CD14-positive monocyte (primary cell): Measurements from ENCODE around the gene BIRC3. TPM values are rescaled to one million over a fixed set of nuclear protein-coding genes. Genes with fewer than 3 reads are reported as not detected.

Source experiments
- DNase-seq, 3 donors: peaks; one replicate each; pipeline ENCODE4 v3.0.0-alpha.2; 2011 to 2022
- H2AFZ ChIP-seq: 2 replicates; pipeline ENCODE4 v1.6.0; 2012; ENCODE audit warnings: mild to moderate bottlenecking, low read depth, low read length, inconsistent platforms; ENCODE audit not compliant: insufficient read depth, poor library complexity, severe bottlenecking
- H3K27ac ChIP-seq, 2 donors: 1 replicate in 1 of 2; 2 replicates in 1 of 2; pipeline ENCODE4 v1.5.1; 2012 to 2013; ENCODE audit warnings: low read length in 2 of 2, control low read depth in 1 of 2, inconsistent platforms in 1 of 2, low read depth in 1 of 2, mild to moderate bottlenecking in 1 of 2
- H3K27me3 ChIP-seq, 2 donors: one replicate each; pipeline versions ENCODE4 v1.6.0 to v1.6.1; 2011 to 2013; ENCODE audit warnings: low read length in 2 of 2; ENCODE audit not compliant: control insufficient read depth in 2 of 2, insufficient read depth in 2 of 2
- H3K36me3 ChIP-seq, 2 donors: replicated peaks in 1 of 2; 1 replicate in 1 of 2; 2 replicates in 1 of 2; pipeline versions ENCODE4 v1.5.1 to v1.6.1; 2012 to 2013; ENCODE audit warnings: low read length in 2 of 2, control low read depth in 1 of 2, inconsistent platforms in 1 of 2, mild to moderate bottlenecking in 1 of 2; ENCODE audit not compliant: insufficient read depth in 2 of 2, control insufficient read depth in 1 of 2
- H3K4me1 ChIP-seq, 2 donors: 1 replicate in 1 of 2; 2 replicates in 1 of 2; pipeline versions ENCODE4 v1.5.1 to v1.6.1; 2012 to 2013; ENCODE audit warnings: low read length in 2 of 2, control low read depth in 1 of 2, inconsistent platforms in 1 of 2, mild to moderate bottlenecking in 1 of 2, moderate library complexity in 1 of 2; ENCODE audit not compliant: insufficient read depth in 2 of 2, control insufficient read depth in 1 of 2
- H3K4me2 ChIP-seq: replicated peaks from 2 replicates; pipeline ENCODE3; 2012; ENCODE audit warnings: low read length, moderate library complexity, mild to moderate bottlenecking; ENCODE audit not compliant: poor library complexity, severe bottlenecking; ENCODE audit errors: extremely low read depth
- H3K4me3 ChIP-seq, 3 experiments: fragments of 200-600 bp in 1 of 3; sonication (generic) in 1 of 3; replicated peaks in 1 of 3; 1 replicate in 2 of 3; 2 replicates in 1 of 3; pipeline ENCODE4 v1.5.1; 2011 to 2013; ENCODE audit warnings: low read length in 3 of 3, mild to moderate bottlenecking in 3 of 3, control low read depth in 2 of 3, low read depth in 2 of 3, inconsistent platforms in 1 of 3, moderate library complexity in 1 of 3
- H3K79me2 ChIP-seq: 2 replicates; pipeline ENCODE4 v1.6.0; 2012; ENCODE audit warnings: mild to moderate bottlenecking, control low read depth, inconsistent platforms, low read length, moderate library complexity; ENCODE audit not compliant: insufficient read depth
- H3K9ac ChIP-seq: 2 replicates; pipeline ENCODE4 v1.6.0; 2017; ENCODE audit warnings: low read length, mild to moderate bottlenecking; ENCODE audit not compliant: insufficient read depth, poor library complexity, severe bottlenecking
- H3K9me3 ChIP-seq, 2 donors: replicated peaks in 1 of 2; 1 replicate in 1 of 2; 2 replicates in 1 of 2; pipeline versions ENCODE4 v1.5.1 to v1.6.1; 2012 to 2013; ENCODE audit warnings: low read length in 2 of 2, control low read depth in 1 of 2; ENCODE audit not compliant: control insufficient read depth in 1 of 2, insufficient read depth in 1 of 2
- H4K20me1 ChIP-seq: 2 replicates; pipeline ENCODE4 v1.6.0; 2012; ENCODE audit warnings: mild to moderate bottlenecking, low read length, control low read depth, moderate library complexity; ENCODE audit not compliant: insufficient read depth
- H3K27ac Mint-ChIP-seq, 7 donors: one replicate each; pipeline ENCODE4 v1.8.0; 2020; ENCODE audit warnings: mild to moderate bottlenecking in 7 of 7, mixed read lengths in 7 of 7, moderate library complexity in 6 of 7, inconsistent platforms in 2 of 7
- H3K27me3 Mint-ChIP-seq, 3 donors: one replicate each; pipeline ENCODE4 v1.8.0; 2021 to 2022; ENCODE audit warnings: low read depth in 3 of 3, mild to moderate bottlenecking in 3 of 3, mixed read lengths in 3 of 3, moderate library complexity in 3 of 3, inconsistent platforms in 1 of 3
- H3K36me3 Mint-ChIP-seq, 2 donors: one replicate each; pipeline ENCODE4 v1.8.0; 2020; ENCODE audit warnings: mixed read lengths in 2 of 2, inconsistent platforms in 1 of 2, mild to moderate bottlenecking in 1 of 2
- H3K4me1 Mint-ChIP-seq: one replicate; pipeline ENCODE4 v1.8.0; 2020; ENCODE audit warnings: mild to moderate bottlenecking, mixed read lengths
- H3K4me3 Mint-ChIP-seq, 2 donors: one replicate each; pipeline ENCODE4 v1.8.0; 2020; ENCODE audit warnings: mild to moderate bottlenecking in 2 of 2, mixed read lengths in 2 of 2, moderate library complexity in 1 of 2
- H3K9me3 Mint-ChIP-seq, 7 donors: one replicate each; pipeline ENCODE4 v1.8.0; 2020 to 2022; ENCODE audit warnings: mixed read lengths in 7 of 7, mild to moderate bottlenecking in 6 of 7, moderate library complexity in 6 of 7, inconsistent platforms in 2 of 7
- CTCF ChIP-seq: fragments of 200-600 bp; IDR thresholded peaks from one replicate; pipeline ENCODE4 v1.8.0; 2022; ENCODE audit warnings: antibody characterized with exemption, mild to moderate bottlenecking
- WGBS: methylation state at CpG from one replicate; pipeline ENCODE4 v1.1.5; 2013; ENCODE audit warnings: missing lambda C conversion rate; ENCODE audit not compliant: insufficient coverage; 5-methylcytosine and 5-hydroxymethylcytosine counted together
- intact Hi-C, 2 donors: fragments of 100-400 bp; cut with micrococcal nuclease; formaldehyde crosslinking; loops; one replicate each; pipeline versions ENCODE4 v1.15.0 to v1.15.1; 2023
- polyA plus RNA-seq, 3 donors: library from polyadenylated mRNA; depleted of rRNA in 1 of 3; unstranded in 2 of 3; stranded (reverse) in 1 of 3; fragments of 300-500 nt in 2 of 3; fragments of >200 nt in 1 of 3; fragmentation: Illumina TruSeq in 2 of 3; gene quantifications; 1 replicate in 2 of 3; 2 replicates in 1 of 3; pipeline ENCODE4 v1.2.3, GENCODE V29; 2012 to 2021

BIRC3 gene
- polyA plus RNA-seq, 3 donors = 3.0 to 9.8 (median 9.5) TPM

GRCh38 chr11:102318469-102318868 is 1.2 kb downstream of the BIRC3 start:
- Mint-ChIP-seq H3K27me3 (peaks cover 0 to 2% (median 0%) of the 10 kb centered on the region in 3 donors), H3K4me1 (peaks cover 61% of the 10 kb centered on the region), H3K9me3 (peaks cover 0 to 2% (median 0%) of the 10 kb centered on the region in 7 donors), H3K36me3 (peaks cover 10 to 23% of the 10 kb centered on the region in 2 donors), H3K27ac (peak overlapping the region; percentile 55 to 98 (median 82)), H3K4me3 (peak overlapping the region; percentile 94 to 97)
- Histone ChIP-seq H3K27ac (peak overlapping the region in 1 of 2 donors; percentile 98), H4K20me1 (no peaks in the 10 kb centered on the region), H2AFZ (no peak overlapping the region), H3K4me3 (peak overlapping the region; percentile 53 to 73 (median 73)), H3K36me3 (no peaks in the 10 kb centered on the region), H3K9me3 (no peaks in the 10 kb centered on the region), H3K4me1 (peaks cover 25 to 48% of the 10 kb centered on the region in 2 donors), H3K9ac (peak overlapping the region; percentile 84), H3K4me2 (peak overlapping the region; percentile 65), H3K27me3 (no peaks in the 10 kb centered on the region), H3K79me2 (no peaks in the 10 kb centered on the region)
- DNase-seq = peak; percentile 49 to 80 (median 60)
- 70% methylated on average over 1 of the region's 1 CpG for WGBS
- no peak for TF ChIP-seq CTCF
- intact Hi-C loops = loop anchor here (2.0 kb wide), 2 partner anchors 22 to 28 kb away; partner anchors contain the start of gene BIRC2 (in 1 of the 2)

GRCh38 chr11:102319544-102319943 is 2.3 kb downstream of the BIRC3 start:
- Histone ChIP-seq H3K4me2 (peak overlapping the region; percentile 4), H3K4me3 (peak overlapping the region in 1 of 3 experiments; percentile 73), H3K79me2 (no peaks in the 10 kb centered on the region), H3K4me1 (peaks cover 25 to 45% of the 10 kb centered on the region in 2 donors), H2AFZ (no peak overlapping the region), H3K27ac (no peak overlapping the region), H3K9me3 (no peaks in the 10 kb centered on the region), H3K36me3 (no peaks in the 10 kb centered on the region), H3K27me3 (no peaks in the 10 kb centered on the region), H3K9ac (no peak overlapping the region), H4K20me1 (peaks cover 4% of the 10 kb centered on the region)
- H3K4me3 Mint-ChIP-seq = peak overlapping the region; percentile 68 to 94
- peaks cover 10 to 28% of the 10 kb centered on the region in 2 donors for H3K36me3 Mint-ChIP-seq
- TF ChIP-seq CTCF = no peak
- H3K27me3 Mint-ChIP-seq = peaks cover 0 to 2% (median 0%) of the 10 kb centered on the region in 3 donors
- peak overlapping the region in 5 of 7 donors; percentile 6 to 72 (median 26) for H3K27ac Mint-ChIP-seq
- peaks cover 58% of the 10 kb centered on the region for H3K4me1 Mint-ChIP-seq
- H3K9me3 Mint-ChIP-seq = peaks cover 0 to 2% (median 0%) of the 10 kb centered on the region in 7 donors
- intact Hi-C loops = loop anchor here (2.0 kb wide), 2 partner anchors 21 to 27 kb away; partner anchors contain the start of gene BIRC2 (in 1 of the 2)
- no peak for DNase-seq
- 93% methylated on average over 2 of the region's 2 CpGs for WGBS
